Measurements from ENCODE around the gene SRGAP1. TPM values are rescaled to one million over a fixed set of nuclear protein-coding genes. Genes with fewer than 3 reads are reported as not detected.

The SRGAP1 gene
- total and polyA plus RNA-seq, 8 donors = 2.5 to 13.3 (median 7.5) TPM

DNA sequence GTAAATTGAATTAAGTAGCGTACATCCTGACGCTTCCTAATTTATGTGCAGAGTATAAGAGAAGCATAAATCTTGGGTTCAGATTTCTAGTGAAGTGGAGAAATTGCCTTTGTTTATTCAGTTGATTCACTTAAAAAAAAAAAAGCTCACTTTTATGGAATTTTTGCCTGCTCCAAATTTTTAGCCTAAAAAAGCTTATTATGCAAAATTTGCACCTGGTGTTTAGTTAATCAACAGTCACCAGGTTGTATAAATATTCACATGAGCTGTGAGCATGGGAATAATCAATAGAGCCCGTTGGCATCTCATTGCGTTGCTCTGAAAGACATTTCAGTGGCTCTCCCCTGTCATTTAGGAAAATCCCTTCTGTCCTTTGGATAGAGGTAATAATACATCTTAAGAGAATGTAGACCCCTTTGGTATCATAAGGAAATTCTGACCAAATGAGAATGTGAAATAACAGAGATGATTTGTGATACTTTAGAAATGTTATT is 132.4 kb downstream of the SRGAP1 start:
- no peaks in the 10 kb centered on the region for H3K27me3 ChIP-seq
- TF ChIP-seq, protein P1, sequence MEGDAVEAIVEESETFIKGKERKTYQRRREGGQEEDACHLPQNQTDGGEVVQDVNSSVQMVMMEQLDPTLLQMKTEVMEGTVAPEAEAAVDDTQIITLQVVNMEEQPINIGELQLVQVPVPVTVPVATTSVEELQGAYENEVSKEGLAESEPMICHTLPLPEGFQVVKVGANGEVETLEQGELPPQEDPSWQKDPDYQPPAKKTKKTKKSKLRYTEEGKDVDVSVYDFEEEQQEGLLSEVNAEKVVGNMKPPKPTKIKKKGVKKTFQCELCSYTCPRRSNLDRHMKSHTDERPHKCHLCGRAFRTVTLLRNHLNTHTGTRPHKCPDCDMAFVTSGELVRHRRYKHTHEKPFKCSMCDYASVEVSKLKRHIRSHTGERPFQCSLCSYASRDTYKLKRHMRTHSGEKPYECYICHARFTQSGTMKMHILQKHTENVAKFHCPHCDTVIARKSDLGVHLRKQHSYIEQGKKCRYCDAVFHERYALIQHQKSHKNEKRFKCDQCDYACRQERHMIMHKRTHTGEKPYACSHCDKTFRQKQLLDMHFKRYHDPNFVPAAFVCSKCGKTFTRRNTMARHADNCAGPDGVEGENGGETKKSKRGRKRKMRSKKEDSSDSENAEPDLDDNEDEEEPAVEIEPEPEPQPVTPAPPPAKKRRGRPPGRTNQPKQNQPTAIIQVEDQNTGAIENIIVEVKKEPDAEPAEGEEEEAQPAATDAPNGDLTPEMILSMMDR (IDR thresholded peaks at IDR 0.05) = no peak
- no peak overlapping the region for H3K4me3 ChIP-seq
- DNase-seq (no peak), ATAC-seq (no peak), FAIRE-seq (no peak)
- WGBS, 2 donors = 56 to 58% methylated on average over 4 of the region's 4 CpGs
- H3K9me3 ChIP-seq = no peaks in the 10 kb centered on the region
- H3K4me1 ChIP-seq = peaks cover 0 to 12% (median 0%) of the 10 kb centered on the region in 3 donors
- no peak overlapping the region for H3K27ac ChIP-seq
- intact Hi-C loops (cut with DNase I) = no loop called here
- no peaks in the 10 kb centered on the region for H3K36me3 ChIP-seq

DNA sequence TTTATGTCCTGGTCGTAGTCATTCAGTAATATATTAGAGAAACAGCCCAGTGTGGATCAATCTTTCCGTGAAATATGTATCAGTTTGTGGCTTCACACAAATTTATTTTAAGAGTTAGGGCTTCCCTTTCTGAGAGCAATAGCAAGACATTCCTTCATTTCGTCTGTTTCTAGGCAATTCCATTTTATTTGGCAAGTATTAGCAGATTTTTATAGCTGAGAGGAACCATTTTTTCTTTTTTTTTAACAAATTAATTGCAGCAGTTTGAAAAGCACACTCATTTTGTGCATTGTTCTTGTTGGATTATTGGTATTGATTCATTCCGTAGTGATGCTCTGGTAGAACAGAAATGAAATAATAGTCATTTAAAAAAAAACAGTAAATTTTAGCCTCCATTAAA is 132.9 kb downstream of the SRGAP1 start:
- H3K27me3 ChIP-seq = no peaks in the 10 kb centered on the region
- H3K9me3 ChIP-seq = no peaks in the 10 kb centered on the region
- ATAC-seq = no peak
- WGBS, 2 donors = 61 to 66% methylated on average over 4 of the region's 4 CpGs
- DNase-seq = no peak
- peaks cover 0 to 12% (median 0%) of the 10 kb centered on the region in 3 donors for H3K4me1 ChIP-seq
- FAIRE-seq = no peak
- no peak overlapping the region for H3K4me3 ChIP-seq
- intact Hi-C loops (cut with DNase I) = no loop called here
- TF ChIP-seq, protein P1 (IDR thresholded peaks at IDR 0.05) = no peak
- H3K36me3 ChIP-seq = no peaks in the 10 kb centered on the region
- no peak overlapping the region for H3K27ac ChIP-seq

DNA sequence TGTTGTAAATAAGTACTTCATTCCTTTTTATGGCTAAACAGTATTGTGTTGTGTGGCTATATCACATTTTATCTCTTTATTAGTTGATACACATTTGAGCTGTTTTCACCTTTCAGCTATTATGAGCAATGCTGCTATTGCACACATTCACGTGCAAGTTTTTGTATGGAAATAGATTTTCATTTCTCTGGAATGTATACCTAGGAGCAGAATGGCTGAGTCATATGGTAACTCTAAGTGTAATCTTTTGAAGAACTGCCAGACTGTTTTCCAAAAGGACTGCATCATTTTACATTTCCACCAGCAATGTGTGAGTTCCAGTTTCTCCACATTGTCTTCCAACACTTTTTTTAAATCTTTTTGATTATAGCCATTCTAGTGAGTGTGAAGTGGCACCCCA is 134.0 kb downstream of the SRGAP1 start:
- no peak for DNase-seq
- H3K36me3 ChIP-seq = no peaks in the 10 kb centered on the region
- TF ChIP-seq, protein P1 (IDR thresholded peaks at IDR 0.05) = no peak
- WGBS, 2 donors = 72 to 84% methylated on average over 1 of the region's 1 CpG
- H3K4me1 ChIP-seq = peaks cover 0 to 12% (median 0%) of the 10 kb centered on the region in 3 donors
- H3K27me3 ChIP-seq = no peaks in the 10 kb centered on the region
- no peaks in the 10 kb centered on the region for H3K9me3 ChIP-seq
- intact Hi-C loops (cut with DNase I) = no loop called here
- H3K4me3 ChIP-seq = no peak overlapping the region
- no peak overlapping the region for H3K27ac ChIP-seq
- ATAC-seq = peak in 1 of 4 donors; percentile 14
- FAIRE-seq = no peak

DNA sequence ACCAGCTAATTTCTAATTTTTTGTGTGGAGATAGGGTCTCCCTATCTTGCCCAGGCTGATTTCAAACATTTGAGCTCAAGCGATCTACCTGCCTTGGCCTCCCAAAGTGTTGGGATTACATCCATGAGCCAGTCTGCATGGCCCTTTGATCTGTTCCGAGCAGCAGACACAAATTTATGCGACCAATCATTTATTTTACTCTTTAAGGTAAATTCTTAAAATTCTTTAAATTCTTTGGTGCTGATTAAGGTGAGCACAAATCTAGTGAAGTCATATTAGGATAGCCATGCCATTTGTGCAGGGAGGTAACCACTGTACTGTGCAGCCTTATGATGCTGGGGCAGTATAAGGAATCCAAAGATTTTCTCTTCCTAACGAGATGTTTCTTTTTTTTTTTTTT is 135.7 kb downstream of the SRGAP1 start:
- TF ChIP-seq, protein P1 (IDR thresholded peaks at IDR 0.05) = no peak
- no peak for DNase-seq
- Histone ChIP-seq H3K36me3 (no peaks in the 10 kb centered on the region), H3K27ac (no peak overlapping the region), H3K4me1 (peaks cover 0 to 6% (median 0%) of the 10 kb centered on the region in 3 donors), H3K9me3 (no peaks in the 10 kb centered on the region), H3K4me3 (no peak overlapping the region), H3K27me3 (no peaks in the 10 kb centered on the region)
- intact Hi-C loops (cut with DNase I) = no loop called here
- no peak for ATAC-seq
- FAIRE-seq = no peak
- WGBS, 2 donors = 77 to 81% methylated on average over 4 of the region's 4 CpGs

DNA sequence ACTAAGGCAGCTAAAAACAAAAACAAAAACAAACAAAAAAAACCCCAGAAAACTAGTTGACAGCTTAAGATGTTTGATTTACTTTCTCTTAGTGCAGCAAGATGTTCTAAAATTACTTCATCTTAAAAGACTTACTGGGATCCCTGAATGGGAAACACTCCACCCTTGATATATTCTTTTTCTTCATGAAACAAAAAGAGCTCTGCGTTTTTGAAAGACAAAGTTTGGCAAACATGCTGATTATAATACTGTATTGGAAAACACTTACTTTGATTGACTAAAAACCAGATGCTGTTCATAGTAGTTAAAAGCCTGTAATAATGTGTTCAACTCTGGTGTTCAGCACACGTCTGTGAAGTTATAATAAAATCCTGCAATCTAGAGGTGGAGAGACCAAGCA is 136.8 kb downstream of the SRGAP1 start:
- H3K4me1 ChIP-seq = peaks cover 0 to 6% (median 0%) of the 10 kb centered on the region in 3 donors
- ATAC-seq = no peak
- intact Hi-C loops (cut with DNase I) = no loop called here
- no peak for DNase-seq
- H3K36me3 ChIP-seq = no peaks in the 10 kb centered on the region
- no peak overlapping the region for H3K27ac ChIP-seq
- TF ChIP-seq, protein P1 (IDR thresholded peaks at IDR 0.05) = no peak
- no peak overlapping the region for H3K4me3 ChIP-seq
- no peak for FAIRE-seq
- H3K27me3 ChIP-seq = no peaks in the 10 kb centered on the region
- H3K9me3 ChIP-seq = no peaks in the 10 kb centered on the region
- WGBS, 2 donors = 54 to 55% methylated on average over 2 of the region's 2 CpGs
